ENCODE data around the gene NTNG1. TPM values are rescaled to one million over a fixed set of nuclear protein-coding genes. Genes with fewer than 3 reads are reported as not detected.

Gene NTNG1
- total and polyA plus RNA-seq, 10 of the 15 experiments (the other 5 are each of a cell fraction or from before 2014, with no cell fraction given), result 0.18 to 2.3 (median 1.1) TPM; not detected in 1

DNA sequence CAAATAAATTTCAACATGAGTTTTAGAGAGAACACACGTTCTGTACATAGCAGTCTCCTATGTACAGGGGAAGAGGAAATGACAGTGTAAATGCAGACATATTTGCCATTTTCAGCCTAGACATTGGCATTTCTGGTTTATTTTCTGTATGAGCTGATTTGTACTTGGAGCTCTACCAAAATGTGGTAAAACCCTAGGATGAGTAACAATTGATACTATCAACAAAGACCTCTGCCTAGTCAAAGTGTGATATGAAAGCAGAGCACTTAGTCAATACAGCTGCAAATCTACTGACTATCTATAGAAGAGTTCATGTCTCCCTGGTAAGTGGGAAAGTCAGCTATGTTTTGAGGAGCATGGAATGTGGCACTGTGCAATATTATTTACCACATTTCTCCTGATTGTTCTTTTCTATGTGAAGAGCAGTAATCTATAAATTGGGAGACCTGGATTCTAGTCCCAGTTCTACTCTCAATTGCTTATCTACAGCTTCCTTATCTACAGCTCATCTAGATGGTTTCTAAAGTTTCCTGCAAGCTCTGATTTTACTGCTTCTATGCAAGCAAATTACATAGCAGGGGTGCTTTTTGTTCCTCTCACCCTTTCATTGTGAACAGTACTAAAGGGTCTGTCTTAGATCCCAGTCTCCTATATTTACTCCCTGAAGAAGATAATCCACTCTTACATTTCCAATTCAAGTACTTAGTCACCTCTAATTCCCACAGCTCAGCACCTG is 334.2 kb downstream of the NTNG1 start (continued):
- TF ChIP-seq ZBED1 (IDR thresholded peaks at IDR 0.05; ENCODE audit: borderline replicate concordance), result peak; percentile 40; the same call in 1 of the 2 replicates

GRCh38 chr1:107477233-107477632 is 336.4 kb downstream of the NTNG1 start:
- peaks cover 5% of the 10 kb centered on the region; the same call in 1 of the 2 replicates for H3K4me1 ChIP-seq (ENCODE audit: control insufficient read depth, insufficient read depth, low read length)
- in situ Hi-C loops (cut with MboI), result no loop called here
- FAIRE-seq (no peak), ATAC-seq (peak; percentile 15; the same call in 1 of the 3 replicates), DNase-seq (ENCODE audit: low read depth, low spot score) (no peak)
- no peaks in the 10 kb centered on the region for H3K79me2 ChIP-seq (ENCODE audit: control insufficient read depth, insufficient read depth, low read length)
- H4K20me1 ChIP-seq (ENCODE audit: control insufficient read depth, insufficient read depth), result no peaks in the 10 kb centered on the region
- no peaks in the 10 kb centered on the region; a peak in 1 of 4 replicates for H3K27me3 ChIP-seq (replicated peaks in 1 of 2; ENCODE audit: control insufficient read depth in 2 of 2, insufficient read depth in 2 of 2, low read length in 1 of 2)
- H3K36me3 ChIP-seq (ENCODE audit: control insufficient read depth in 2 of 2, insufficient read depth in 2 of 2, low read length in 1 of 2), result no peaks in the 10 kb centered on the region
- H3K4me2 ChIP-seq (ENCODE audit: control insufficient read depth, insufficient read depth), result no peak overlapping the region
- ChIA-PET RAD21 (ENCODE audit: unreplicated experiment) (interaction anchor here (0.9 to 2.5 kb wide), 4 partner anchors 13 to 52 kb away, joined by 3 to 11 read pairs (median 5); no protein-coding TSS in a partner anchor), CTCF (interaction anchor here (0.6 to 8.8 kb wide), 15 partner anchors 9 to 155 kb away, joined by 3 to 124 read pairs (median 5); no protein-coding TSS in a partner anchor), SMC1A (ENCODE audit: uncharacterized antibody, unreplicated experiment) (interaction anchor here (0.8 to 12.2 kb wide), 7 partner anchors 9 to 46 kb away, joined by 3 to 156 read pairs (median 15); no protein-coding TSS in a partner anchor), POLR2A (no interaction called here)
- intact Hi-C loops (cut with micrococcal nuclease; ENCODE audit: unreplicated experiment), result loop anchor here (2.0 kb wide), 1 partner anchor 46 kb away; no protein-coding TSS in a partner anchor
- WGBS (ENCODE audit: insufficient coverage, insufficient replicate concordance, low lambda C conversion rate, missing lambda C conversion rate), result 96% methylated on average over 2 of the region's 2 CpGs
- TF ChIP-seq, protein P1, sequence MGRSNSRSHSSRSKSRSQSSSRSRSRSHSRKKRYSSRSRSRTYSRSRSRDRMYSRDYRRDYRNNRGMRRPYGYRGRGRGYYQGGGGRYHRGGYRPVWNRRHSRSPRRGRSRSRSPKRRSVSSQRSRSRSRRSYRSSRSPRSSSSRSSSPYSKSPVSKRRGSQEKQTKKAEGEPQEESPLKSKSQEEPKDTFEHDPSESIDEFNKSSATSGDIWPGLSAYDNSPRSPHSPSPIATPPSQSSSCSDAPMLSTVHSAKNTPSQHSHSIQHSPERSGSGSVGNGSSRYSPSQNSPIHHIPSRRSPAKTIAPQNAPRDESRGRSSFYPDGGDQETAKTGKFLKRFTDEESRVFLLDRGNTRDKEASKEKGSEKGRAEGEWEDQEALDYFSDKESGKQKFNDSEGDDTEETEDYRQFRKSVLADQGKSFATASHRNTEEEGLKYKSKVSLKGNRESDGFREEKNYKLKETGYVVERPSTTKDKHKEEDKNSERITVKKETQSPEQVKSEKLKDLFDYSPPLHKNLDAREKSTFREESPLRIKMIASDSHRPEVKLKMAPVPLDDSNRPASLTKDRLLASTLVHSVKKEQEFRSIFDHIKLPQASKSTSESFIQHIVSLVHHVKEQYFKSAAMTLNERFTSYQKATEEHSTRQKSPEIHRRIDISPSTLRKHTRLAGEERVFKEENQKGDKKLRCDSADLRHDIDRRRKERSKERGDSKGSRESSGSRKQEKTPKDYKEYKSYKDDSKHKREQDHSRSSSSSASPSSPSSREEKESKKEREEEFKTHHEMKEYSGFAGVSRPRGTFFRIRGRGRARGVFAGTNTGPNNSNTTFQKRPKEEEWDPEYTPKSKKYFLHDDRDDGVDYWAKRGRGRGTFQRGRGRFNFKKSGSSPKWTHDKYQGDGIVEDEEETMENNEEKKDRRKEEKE (IDR thresholded peaks at IDR 0.05), result no peak
- TF ChIP-seq FOXM1 (IDR thresholded peaks at IDR 0.05; ENCODE audit: low read depth, low read length), result no peak
- TF ChIP-seq RAD21 (IDR thresholded peaks at IDR 0.05; ENCODE audit: insufficient read depth, low read depth, low read length), result 0 out of 2 replicates have a peak, but pooled peaks have one; percentile 18
- TF ChIP-seq DPF2 (IDR thresholded peaks at IDR 0.05), result no peak
- no peak for TF ChIP-seq ZNF622 (IDR thresholded peaks at IDR 0.05)
- no peak for TF ChIP-seq WRNIP1 (IDR thresholded peaks at IDR 0.05; ENCODE audit: borderline replicate concordance, low read depth, low read length)
- no peak for TF ChIP-seq ZNF592 (IDR thresholded peaks at IDR 0.05)
- TF ChIP-seq SREBF2 (IDR thresholded peaks at IDR 0.05; ENCODE audit: low read length), result no peak
- TF ChIP-seq NFYA (IDR thresholded peaks at IDR 0.05; ENCODE audit: borderline replicate concordance, low read depth, low read length), result no peak
- TF ChIP-seq, protein P2, sequence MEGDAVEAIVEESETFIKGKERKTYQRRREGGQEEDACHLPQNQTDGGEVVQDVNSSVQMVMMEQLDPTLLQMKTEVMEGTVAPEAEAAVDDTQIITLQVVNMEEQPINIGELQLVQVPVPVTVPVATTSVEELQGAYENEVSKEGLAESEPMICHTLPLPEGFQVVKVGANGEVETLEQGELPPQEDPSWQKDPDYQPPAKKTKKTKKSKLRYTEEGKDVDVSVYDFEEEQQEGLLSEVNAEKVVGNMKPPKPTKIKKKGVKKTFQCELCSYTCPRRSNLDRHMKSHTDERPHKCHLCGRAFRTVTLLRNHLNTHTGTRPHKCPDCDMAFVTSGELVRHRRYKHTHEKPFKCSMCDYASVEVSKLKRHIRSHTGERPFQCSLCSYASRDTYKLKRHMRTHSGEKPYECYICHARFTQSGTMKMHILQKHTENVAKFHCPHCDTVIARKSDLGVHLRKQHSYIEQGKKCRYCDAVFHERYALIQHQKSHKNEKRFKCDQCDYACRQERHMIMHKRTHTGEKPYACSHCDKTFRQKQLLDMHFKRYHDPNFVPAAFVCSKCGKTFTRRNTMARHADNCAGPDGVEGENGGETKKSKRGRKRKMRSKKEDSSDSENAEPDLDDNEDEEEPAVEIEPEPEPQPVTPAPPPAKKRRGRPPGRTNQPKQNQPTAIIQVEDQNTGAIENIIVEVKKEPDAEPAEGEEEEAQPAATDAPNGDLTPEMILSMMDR (IDR thresholded peaks at IDR 0.05 in 2 of 3, conservative IDR thresholded peaks at IDR 0.05 in 1 of 3; ENCODE audit: control insufficient read depth in 2 of 3, extremely low read depth in 1 of 3, insufficient read depth in 1 of 3, low read depth in 3 of 3, low read length in 3 of 3), result peak; percentile 16 to 37 (median 33); a peak in 4 of 6 replicates
- no peak for TF ChIP-seq PML (IDR thresholded peaks at IDR 0.05; ENCODE audit: low read length)
- no peak overlapping the region for H2AFZ ChIP-seq (ENCODE audit: control insufficient read depth, low read depth, low read length)
- H3K4me3 ChIP-seq, result no peak overlapping the region
- no peaks in the 10 kb centered on the region for H3K9me3 ChIP-seq (replicated peaks; ENCODE audit: control insufficient read depth, insufficient read depth, low read length)
- no peak overlapping the region for H3K27ac ChIP-seq (ENCODE audit: control insufficient read depth, insufficient read depth)
- no peak overlapping the region for H3K9ac ChIP-seq (ENCODE audit: control insufficient read depth, insufficient read depth, low read length)
- no TSS peak for BruUV-seq (replicated peaks)
